ENCODE data around the gene HIP1. TPM values are rescaled to one million over a fixed set of nuclear protein-coding genes. Genes with fewer than 3 reads are reported as not detected.

Gene HIP1
- total and polyA plus RNA-seq, 4 donors = 10.2 to 51.2 (median 28.6) TPM

GRCh38 chr7:75662579-75663301 is 76.0 kb downstream of the HIP1 start:
- Histone ChIP-seq H3K27ac (ENCODE audit: low read depth in 1 of 2, low read length in 1 of 2) (no peak overlapping the region), H3K4me1 (ENCODE audit: control insufficient read depth in 5 of 5, insufficient read depth in 5 of 5, low read length in 5 of 5) (peaks cover 0 to 8% (median 0%) of the 10 kb centered on the region in 5 donors), H3K4me3 (no peak overlapping the region), H3K9me3 (ENCODE audit: control insufficient read depth in 4 of 4, insufficient read depth in 3 of 4, low read length in 3 of 4) (peaks cover 0 to 2% (median 0%) of the 10 kb centered on the region in 4 donors), H3K36me3 (ENCODE audit: control insufficient read depth in 4 of 4, insufficient read depth in 4 of 4, low read length in 4 of 4) (peaks cover 0 to 8% (median 0%) of the 10 kb centered on the region in 4 donors), H3K9ac (ENCODE audit: insufficient read depth in 1 of 2, low read length in 2 of 2) (no peak overlapping the region), H3K27me3 (ENCODE audit: control insufficient read depth in 3 of 3, insufficient read depth in 3 of 3, low read length in 2 of 3) (no peaks in the 10 kb centered on the region)
- DNase-seq (no peak), ATAC-seq (ENCODE audit: insufficient read depth, low FRiP score) (no peak)
- WGBS, 2 donors = 84 to 88% methylated on average over 12 of the region's 12 CpGs
- TF ChIP-seq CTCF (IDR thresholded peaks at IDR 0.05; ENCODE audit: control extremely low read depth, extremely low read depth) = no peak

- Histone ChIP-seq H3K27ac (ENCODE audit: low read depth in 1 of 2, low read length in 1 of 2) (no peak overlapping the region), H3K9me3 (ENCODE audit: control insufficient read depth in 4 of 4, insufficient read depth in 3 of 4, low read length in 3 of 4) (peaks cover 0 to 2% (median 0%) of the 10 kb centered on the region in 4 donors), H3K27me3 (ENCODE audit: control insufficient read depth in 3 of 3, insufficient read depth in 3 of 3, low read length in 2 of 3) (no peaks in the 10 kb centered on the region), H3K9ac (ENCODE audit: insufficient read depth in 1 of 2, low read length in 2 of 2) (no peak overlapping the region), H3K4me1 (ENCODE audit: control insufficient read depth in 5 of 5, insufficient read depth in 5 of 5, low read length in 5 of 5) (peaks cover 0 to 8% (median 0%) of the 10 kb centered on the region in 5 donors), H3K4me3 (no peak overlapping the region), H3K36me3 (ENCODE audit: control insufficient read depth in 4 of 4, insufficient read depth in 4 of 4, low read length in 4 of 4) (peaks cover 0 to 8% (median 0%) of the 10 kb centered on the region in 4 donors)
- WGBS, 2 donors = 77 to 89% methylated on average over 13 of the region's 13 CpGs
- no peak for TF ChIP-seq CTCF (IDR thresholded peaks at IDR 0.05; ENCODE audit: control extremely low read depth, extremely low read depth)
- ATAC-seq (ENCODE audit: insufficient read depth, low FRiP score) (no peak), DNase-seq (peak in 1 of 3 donors; percentile 37)
These were observed 78.0 kb downstream of the HIP1 start for GRCh38 chr7:75660566-75661215.

GRCh38 chr7:75658802-75659201 is 79.9 kb downstream of the HIP1 start:
- WGBS, 2 donors = 90 to 97% methylated on average over 4 of the region's 4 CpGs
- Histone ChIP-seq H3K4me1 (ENCODE audit: control insufficient read depth in 5 of 5, insufficient read depth in 5 of 5, low read length in 5 of 5) (peaks cover 0 to 10% (median 0%) of the 10 kb centered on the region in 5 donors), H3K4me3 (no peak overlapping the region), H3K9ac (ENCODE audit: insufficient read depth in 1 of 2, low read length in 2 of 2) (no peak overlapping the region), H3K27ac (ENCODE audit: low read depth in 1 of 2, low read length in 1 of 2) (peak overlapping the region in 1 of 2 donors; percentile 51), H3K9me3 (ENCODE audit: control insufficient read depth in 4 of 4, insufficient read depth in 3 of 4, low read length in 3 of 4) (peaks cover 0 to 2% (median 0%) of the 10 kb centered on the region in 4 donors), H3K27me3 (ENCODE audit: control insufficient read depth in 3 of 3, insufficient read depth in 3 of 3, low read length in 2 of 3) (no peaks in the 10 kb centered on the region), H3K36me3 (ENCODE audit: control insufficient read depth in 4 of 4, insufficient read depth in 4 of 4, low read length in 4 of 4) (peaks cover 0 to 8% (median 0%) of the 10 kb centered on the region in 4 donors)
- TF ChIP-seq CTCF (IDR thresholded peaks at IDR 0.05; ENCODE audit: control extremely low read depth, extremely low read depth) = no peak
- ATAC-seq (ENCODE audit: insufficient read depth, low FRiP score) (no peak), DNase-seq (no peak)
